Central memory CD8-positive, alpha-beta T cell (primary cell): ENCODE measurements around the gene TMEM143.

Source experiments
- ATAC-seq: fragments of 150-1000 bp; cut with Tn5 transposase; replicated peaks from 2 replicates; pipeline ENCODE4 v1.10.0; 2022; ENCODE audit warnings: mild to moderate bottlenecking, moderate FRiP score, moderate number of reproducible peaks; ENCODE audit not compliant: poor library complexity, severe bottlenecking; ENCODE audit errors: extremely low read depth
- DNase-seq, 2 donors: peaks; one replicate each; pipeline ENCODE4 v3.0.0; 2021; ENCODE audit warnings: low spot score in 2 of 2
- H3K27ac Mint-ChIP-seq: one replicate; pipeline ENCODE4 v1.8.0; 2022; ENCODE audit warnings: low read depth, mild to moderate bottlenecking, moderate library complexity, mixed read lengths
- H3K27me3 Mint-ChIP-seq: one replicate; pipeline ENCODE4 v1.8.0; 2022; ENCODE audit warnings: mixed read lengths
- H3K36me3 Mint-ChIP-seq: one replicate; pipeline ENCODE4 v1.8.0; 2022; ENCODE audit warnings: mild to moderate bottlenecking, moderate library complexity, mixed read lengths; ENCODE audit not compliant: insufficient read depth
- H3K4me1 Mint-ChIP-seq: one replicate; pipeline ENCODE4 v1.8.0; 2022; ENCODE audit warnings: mixed read lengths
- H3K4me3 Mint-ChIP-seq: one replicate; pipeline ENCODE4 v1.8.0; 2022; ENCODE audit warnings: mild to moderate bottlenecking, moderate library complexity, mixed read lengths
- H3K9me3 Mint-ChIP-seq: one replicate; pipeline ENCODE4 v1.8.0; 2022; ENCODE audit warnings: mixed read lengths

TMEM143 gene

GRCh38 chr19:48362716-48363499 is 832 bp downstream of the TMEM143 start:
- Mint-ChIP-seq H3K27me3 (no peaks in the 10 kb centered on the region), H3K27ac (peak overlapping the region; percentile 69), H3K36me3 (peaks cover 9% of the 10 kb centered on the region), H3K4me1 (peaks cover 26% of the 10 kb centered on the region), H3K9me3 (no peaks in the 10 kb centered on the region), H3K4me3 (peak overlapping the region; percentile 80)
- peak; percentile 52 for ATAC-seq
- DNase-seq = peak; percentile 71 to 76

GRCh38 chr19:48361912-48362311 is 1.8 kb downstream of the TMEM143 start:
- Mint-ChIP-seq H3K36me3 (peaks cover 11% of the 10 kb centered on the region), H3K4me1 (peaks cover 26% of the 10 kb centered on the region), H3K27ac (no peak overlapping the region), H3K4me3 (no peak overlapping the region), H3K27me3 (no peaks in the 10 kb centered on the region), H3K9me3 (no peaks in the 10 kb centered on the region)
- DNase-seq (no peak), ATAC-seq (no peak)

DNA sequence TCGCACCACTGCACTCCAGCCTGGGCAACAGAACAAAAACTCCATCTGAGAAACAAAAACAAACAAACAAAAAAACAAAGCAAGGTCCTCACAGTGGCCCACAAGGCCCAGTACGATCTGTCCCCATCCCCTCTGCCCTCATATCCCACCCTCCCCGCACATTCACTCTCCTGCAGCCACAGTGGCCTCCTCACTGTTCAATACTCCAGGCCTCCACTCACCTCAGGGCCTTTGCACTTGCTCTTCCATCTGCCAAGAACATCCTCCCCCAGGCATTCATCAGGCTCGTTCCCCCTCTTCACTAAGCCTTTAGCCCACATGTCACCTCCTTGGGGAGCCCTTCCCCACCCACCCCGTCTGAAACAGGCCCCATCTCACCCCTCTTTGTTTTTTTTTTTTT is 4.6 kb downstream of the TMEM143 start:
- no peaks in the 10 kb centered on the region for H3K9me3 Mint-ChIP-seq
- peaks cover 14% of the 10 kb centered on the region for H3K36me3 Mint-ChIP-seq

DNA sequence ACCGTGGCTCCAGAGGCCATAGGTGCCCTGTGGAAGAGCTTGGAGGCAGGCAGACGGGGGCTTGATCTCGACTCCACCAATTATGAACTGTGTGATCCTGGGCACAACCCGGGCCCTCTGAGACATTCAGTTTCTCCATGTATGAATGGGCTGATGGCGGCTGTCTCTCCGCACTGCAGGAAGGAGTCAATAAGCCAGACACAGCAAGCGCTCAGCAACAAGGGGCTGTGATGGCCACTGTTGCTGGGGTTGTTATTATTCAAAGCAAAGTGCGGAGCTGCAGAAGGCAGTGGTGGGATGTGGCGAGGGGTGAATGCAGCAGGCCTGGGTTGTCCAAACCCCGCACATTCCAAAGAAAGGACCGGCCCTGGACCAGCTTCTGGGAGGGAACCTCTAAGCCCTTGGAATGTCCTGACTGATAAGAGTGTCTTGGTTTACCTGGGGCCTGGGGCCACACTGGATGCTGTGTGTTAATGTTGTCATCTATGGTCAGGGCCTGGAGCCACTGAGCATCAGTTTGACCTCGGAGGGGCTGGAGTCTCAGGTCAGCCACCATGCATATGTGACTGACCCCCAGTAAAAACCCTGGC is 8.3 kb downstream of the TMEM143 start:
- Mint-ChIP-seq H3K36me3 (peaks cover 9% of the 10 kb centered on the region), H3K9me3 (no peaks in the 10 kb centered on the region), H3K4me3 (no peak overlapping the region), H3K27ac (no peak overlapping the region), H3K4me1 (peaks cover 14% of the 10 kb centered on the region), H3K27me3 (no peaks in the 10 kb centered on the region)
- no peak for DNase-seq
- ATAC-seq = no peak

More for the DNA sequence above, 4.6 kb downstream of the TMEM143 start:
- H3K4me3 Mint-ChIP-seq = no peak overlapping the region
- no peak overlapping the region for H3K27ac Mint-ChIP-seq
- no peaks in the 10 kb centered on the region for H3K27me3 Mint-ChIP-seq
- DNase-seq = no peak
- no peak for ATAC-seq
- peaks cover 22% of the 10 kb centered on the region for H3K4me1 Mint-ChIP-seq

DNA sequence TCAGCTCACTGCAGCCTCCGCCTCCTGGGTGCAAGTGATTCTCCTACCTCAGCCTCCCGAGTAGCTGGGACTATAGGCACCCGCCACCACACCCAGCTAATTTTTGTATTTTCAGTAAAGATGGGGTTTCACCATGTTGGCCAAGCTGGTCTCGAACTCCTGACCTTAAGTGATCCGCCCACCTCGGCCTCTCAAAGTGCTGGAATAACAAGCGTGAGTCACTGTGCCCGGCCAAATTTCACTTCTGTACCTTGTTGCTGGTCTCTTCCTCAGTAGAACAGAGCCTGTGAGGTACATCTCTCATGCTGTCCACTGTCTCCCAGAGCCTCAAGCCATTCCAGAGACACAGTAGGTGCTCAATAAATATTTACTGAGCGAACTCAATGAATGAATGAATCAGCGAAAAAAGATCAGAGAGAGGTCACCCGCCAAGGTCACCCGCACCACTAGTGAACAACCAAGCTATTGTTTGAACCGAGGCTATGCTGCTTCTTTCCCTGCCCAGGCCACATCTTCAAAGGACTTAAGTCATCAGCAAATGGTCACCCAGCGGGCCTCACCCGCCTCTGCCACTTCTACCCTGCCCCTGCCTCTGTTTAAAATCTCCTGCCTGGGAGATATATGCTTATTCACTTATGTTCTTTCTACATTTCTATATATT is 9.3 kb downstream of the TMEM143 start:
- Mint-ChIP-seq H3K36me3 (peaks cover 7% of the 10 kb centered on the region), H3K9me3 (no peaks in the 10 kb centered on the region), H3K4me1 (peaks cover 14% of the 10 kb centered on the region), H3K27ac (no peak overlapping the region), H3K4me3 (no peak overlapping the region), H3K27me3 (no peaks in the 10 kb centered on the region)
- DNase-seq = no peak
- ATAC-seq = no peak

GRCh38 chr19:48353677-48354076 is 10.1 kb downstream of the TMEM143 start:
- DNase-seq = no peak
- no peak for ATAC-seq
- Mint-ChIP-seq H3K9me3 (no peaks in the 10 kb centered on the region), H3K27ac (no peak overlapping the region), H3K27me3 (no peaks in the 10 kb centered on the region), H3K36me3 (peaks cover 7% of the 10 kb centered on the region), H3K4me3 (no peak overlapping the region), H3K4me1 (peaks cover 13% of the 10 kb centered on the region)

GRCh38 chr19:48351341-48351752 is 12.4 kb downstream of the TMEM143 start:
- ATAC-seq (peak; percentile 79), DNase-seq (peak; percentile 70 to 74)
- no peak overlapping the region for H3K27ac Mint-ChIP-seq
- no peaks in the 10 kb centered on the region for H3K9me3 Mint-ChIP-seq
- peaks cover 5% of the 10 kb centered on the region for H3K36me3 Mint-ChIP-seq
- no peak overlapping the region for H3K4me3 Mint-ChIP-seq
- H3K4me1 Mint-ChIP-seq = peaks cover 9% of the 10 kb centered on the region
- no peaks in the 10 kb centered on the region for H3K27me3 Mint-ChIP-seq

GRCh38 chr19:48350856-48351255 is 12.9 kb downstream of the TMEM143 start:
- DNase-seq = no peak
- ATAC-seq = no peak
- no peak overlapping the region for H3K4me3 Mint-ChIP-seq
- H3K36me3 Mint-ChIP-seq = peaks cover 3% of the 10 kb centered on the region
- no peaks in the 10 kb centered on the region for H3K27me3 Mint-ChIP-seq
- H3K27ac Mint-ChIP-seq = no peak overlapping the region
- H3K9me3 Mint-ChIP-seq = no peaks in the 10 kb centered on the region
- peaks cover 9% of the 10 kb centered on the region for H3K4me1 Mint-ChIP-seq

- Mint-ChIP-seq H3K9me3 (no peaks in the 10 kb centered on the region), H3K4me1 (peaks cover 9% of the 10 kb centered on the region), H3K4me3 (no peak overlapping the region), H3K36me3 (peaks cover 2% of the 10 kb centered on the region), H3K27me3 (no peaks in the 10 kb centered on the region), H3K27ac (no peak overlapping the region)
- DNase-seq (no peak), ATAC-seq (no peak)
Measured at GRCh38 chr19:48348737-48349136, 15.0 kb downstream of the TMEM143 start.

- Mint-ChIP-seq H3K27ac (no peak overlapping the region), H3K4me3 (no peak overlapping the region), H3K9me3 (no peaks in the 10 kb centered on the region), H3K36me3 (peaks cover 2% of the 10 kb centered on the region), H3K4me1 (peaks cover 9% of the 10 kb centered on the region), H3K27me3 (no peaks in the 10 kb centered on the region)
- no peak for DNase-seq
- ATAC-seq = no peak
Measured at GRCh38 chr19:48348045-48348444, 15.7 kb downstream of the TMEM143 start.

GRCh38 chr19:48346191-48346590 is 17.5 kb downstream of the TMEM143 start:
- no peaks in the 10 kb centered on the region for H3K9me3 Mint-ChIP-seq
- no peak overlapping the region for H3K4me3 Mint-ChIP-seq
- H3K4me1 Mint-ChIP-seq = peaks cover 3% of the 10 kb centered on the region
- H3K27me3 Mint-ChIP-seq = no peaks in the 10 kb centered on the region
- H3K27ac Mint-ChIP-seq = no peak overlapping the region
- peaks cover 2% of the 10 kb centered on the region for H3K36me3 Mint-ChIP-seq
- DNase-seq (no peak), ATAC-seq (no peak)

GRCh38 chr19:48344892-48345291 is 18.8 kb downstream of the TMEM143 start:
- H3K4me1 Mint-ChIP-seq = no peaks in the 10 kb centered on the region
- no peak for DNase-seq

More at GRCh38 chr19:48344892-48345291, 18.8 kb downstream of the TMEM143 start:
- ATAC-seq = no peak
- H3K36me3 Mint-ChIP-seq = peaks cover 4% of the 10 kb centered on the region
- H3K9me3 Mint-ChIP-seq = no peaks in the 10 kb centered on the region
- no peaks in the 10 kb centered on the region for H3K27me3 Mint-ChIP-seq
- no peak overlapping the region for H3K27ac Mint-ChIP-seq
- no peak overlapping the region for H3K4me3 Mint-ChIP-seq
